HG03378 (cell line): ENCODE data around the gene CFAP52.
"Not testable (repeated sequence)": the region's sequence is repeated elsewhere in the genome, so short reads cannot be mapped to it uniquely, and the experiment has no call there.

Source experiments
- ATAC-seq: cut with Tn5 transposase; IDR thresholded peaks from one replicate; pipeline ENCODE4 v1.9.1; 2021; ENCODE audit warnings: mild to moderate bottlenecking, moderate library complexity; ENCODE audit not compliant: unreplicated experiment

Gene CFAP52

DNA sequence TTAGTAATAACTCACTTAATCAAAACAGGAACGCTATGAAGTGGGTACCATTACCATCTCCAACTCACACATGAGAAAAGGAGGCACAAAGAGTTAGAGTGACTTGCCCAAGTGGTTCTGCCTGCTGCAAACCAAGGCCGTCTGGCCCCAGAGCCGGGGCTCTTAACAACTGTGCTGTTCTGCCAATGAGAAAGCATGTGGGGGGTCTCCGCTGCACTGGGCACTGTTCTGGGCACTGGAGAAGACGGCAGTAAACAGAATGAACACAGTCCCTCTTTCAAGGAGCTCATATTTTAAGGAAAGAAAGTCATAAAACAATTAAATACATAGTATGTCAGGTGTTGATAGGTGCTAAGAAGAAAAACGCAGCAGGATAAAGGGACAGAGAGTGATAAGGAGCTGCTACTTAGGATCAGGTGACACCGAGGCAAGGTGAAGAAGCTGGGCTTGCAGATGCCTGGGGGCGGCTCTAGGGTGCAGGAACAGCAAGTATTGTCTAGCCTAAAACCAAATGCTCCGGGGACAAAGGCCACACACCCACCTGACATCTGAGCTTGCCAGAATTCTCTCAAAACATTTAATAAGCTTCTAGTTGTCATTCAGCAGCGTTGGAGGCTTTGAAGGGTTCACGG lies 7.4 kb upstream of the CFAP52 start:
- no peak for ATAC-seq

- no peak for ATAC-seq
These were observed 5.2 kb upstream of the CFAP52 start for GRCh38 chr17:9571201-9571600.

- peak; percentile 71 for ATAC-seq
These were observed 901 bp upstream of the CFAP52 start, which contains the start of gene STX8 for GRCh38 chr17:9575381-9576101. STX8 (minus strand) TSS chr17:9575820; CDS start chr17:9575808, 12 bp downstream.

- ATAC-seq: no peak
These were observed 899 bp downstream of the CFAP52 start for GRCh38 chr17:9577373-9577709.

DNA sequence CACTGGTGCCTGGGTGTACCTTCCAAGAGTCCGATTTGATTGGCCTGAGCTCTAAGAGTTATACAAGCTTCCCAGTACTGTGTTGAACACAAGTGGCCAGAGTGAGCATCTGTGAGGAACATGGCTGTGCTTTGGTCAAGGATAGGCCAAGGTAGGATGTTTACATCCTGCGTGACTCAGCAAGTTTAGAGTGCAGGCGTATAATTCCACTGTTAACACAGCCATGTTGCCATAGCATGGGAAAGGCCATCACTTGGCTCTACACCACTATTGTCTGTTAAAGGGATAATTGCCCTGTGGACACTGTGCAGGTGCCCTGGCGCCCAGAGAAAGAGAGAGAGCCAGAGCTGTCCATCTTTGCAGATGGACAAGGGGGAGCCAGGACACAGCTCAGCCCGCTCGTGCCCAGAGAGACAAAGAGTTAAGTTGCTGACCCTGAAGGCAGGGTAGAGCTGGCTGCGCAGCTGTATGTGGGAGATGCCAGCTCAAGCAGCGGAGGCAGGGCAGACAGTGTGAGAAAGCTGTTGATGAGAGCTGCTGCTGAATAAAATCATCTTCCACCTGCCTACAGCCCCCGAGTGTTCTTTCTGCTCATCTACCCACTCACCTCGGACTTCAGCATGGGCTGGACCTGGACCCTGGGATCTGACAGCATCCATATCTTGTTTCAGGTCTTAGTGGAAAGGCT lies 11.7 kb downstream of the CFAP52 start:
- no peak for ATAC-seq

DNA sequence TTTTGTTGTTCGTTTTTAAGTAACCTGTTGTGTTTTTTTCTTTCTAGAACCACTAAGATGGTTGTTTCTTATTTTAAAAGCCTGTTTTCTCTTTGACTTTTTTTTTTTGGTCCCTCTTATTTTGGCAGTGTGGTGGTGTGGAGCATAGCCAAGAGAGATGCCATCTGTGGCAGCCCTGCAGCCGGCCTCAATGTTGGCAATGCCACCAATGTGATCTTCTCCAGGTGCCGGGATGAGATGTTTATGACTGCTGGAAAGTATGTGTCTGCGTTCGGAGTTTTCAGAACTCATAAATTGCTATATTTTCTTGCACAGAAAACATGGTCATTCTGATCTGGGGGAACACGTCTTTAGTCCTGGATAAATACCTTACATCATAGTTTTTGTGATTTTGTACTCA lies 17.6 kb downstream of the CFAP52 start:
- ATAC-seq: no peak

- not testable (repeated sequence) for ATAC-seq
These were observed 21.2 kb downstream of the CFAP52 start for GRCh38 chr17:9597638-9598037.

DNA sequence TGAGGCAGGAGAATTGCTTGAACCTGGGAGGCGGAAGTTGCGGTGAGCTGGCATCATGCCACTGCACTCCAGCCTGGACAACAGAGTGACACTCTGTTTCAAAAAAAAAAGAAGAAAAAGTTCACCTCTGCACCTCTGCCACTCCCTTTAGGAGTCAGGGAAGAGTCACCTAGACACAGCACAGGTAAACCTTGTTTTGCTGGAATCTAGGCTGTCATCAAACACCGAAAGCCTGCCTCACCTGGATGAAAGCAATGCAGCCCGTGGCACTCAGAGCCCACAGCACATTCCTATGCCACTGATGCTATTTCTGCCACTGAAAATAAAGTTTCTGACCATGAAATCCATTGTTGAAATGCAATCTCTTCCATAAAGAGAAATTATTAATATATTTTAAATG lies 22.2 kb downstream of the CFAP52 start:
- ATAC-seq: no peak

- ATAC-seq: not testable (repeated sequence)
These were observed 28.1 kb downstream of the CFAP52 start for GRCh38 chr17:9604583-9604982.

DNA sequence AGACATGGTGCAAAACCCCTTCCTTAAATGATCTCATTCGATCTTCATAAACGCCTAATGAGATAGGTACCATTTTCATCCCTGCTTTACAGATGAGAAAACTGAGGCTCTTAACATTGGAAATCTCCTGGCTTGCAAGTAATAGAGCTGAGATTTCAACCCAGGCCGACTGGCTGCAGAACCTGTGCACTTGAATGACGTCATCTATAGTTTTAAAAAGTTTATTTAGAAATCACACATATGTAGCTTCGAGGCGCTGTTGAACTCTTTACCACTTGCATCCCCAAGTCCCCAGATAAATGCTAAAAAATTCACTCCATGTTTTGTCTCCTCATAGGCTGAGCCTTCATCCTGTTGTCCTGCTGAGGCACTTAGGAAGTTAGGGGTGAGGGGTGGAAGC lies 30.0 kb downstream of the CFAP52 start:
- ATAC-seq: no peak

GRCh38 chr17:9607058-9607457 lies 30.6 kb downstream of the CFAP52 start:
- not testable (repeated sequence) for ATAC-seq

GRCh38 chr17:9611557-9611956 lies 35.1 kb downstream of the CFAP52 start:
- ATAC-seq: no peak

GRCh38 chr17:9612006-9612405 lies 35.6 kb downstream of the CFAP52 start:
- no peak for ATAC-seq

DNA sequence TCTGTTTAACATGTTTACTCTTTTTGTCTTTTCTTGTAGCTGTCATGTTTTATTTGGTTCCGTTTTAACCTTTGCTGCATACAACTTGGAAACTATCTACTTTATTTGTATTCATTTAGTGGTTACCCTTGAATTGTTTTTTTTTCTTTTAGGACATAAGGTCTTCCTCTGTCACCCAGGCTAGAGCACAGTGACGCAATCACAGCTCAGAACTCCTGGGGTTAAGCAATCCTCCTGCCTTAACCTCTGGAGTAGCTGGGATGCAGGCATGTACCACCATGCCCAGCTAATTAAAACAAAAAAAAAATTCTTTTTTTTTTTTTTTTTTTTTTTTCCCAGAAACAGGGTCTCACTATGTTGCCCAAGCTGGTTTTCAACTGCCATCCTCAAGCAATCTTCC lies 39.0 kb downstream of the CFAP52 start:
- no peak for ATAC-seq

DNA sequence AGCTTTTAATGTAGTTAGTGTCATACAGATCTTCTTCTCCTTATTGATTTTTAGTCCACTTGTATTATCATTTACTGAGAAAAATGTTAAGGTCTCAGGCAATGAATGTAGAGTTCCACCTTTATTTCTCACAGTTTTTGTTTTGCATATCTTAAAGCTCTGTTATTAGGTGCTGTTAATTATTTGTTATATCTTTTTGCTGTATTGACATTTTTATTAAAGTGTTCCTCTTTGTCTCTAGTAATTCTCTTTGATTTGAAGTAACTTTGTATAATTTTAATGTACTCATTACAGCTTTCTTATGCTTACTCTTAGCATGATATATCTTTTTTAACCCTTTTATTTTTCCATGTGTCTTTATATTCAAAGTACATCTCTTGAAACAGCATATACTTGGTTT lies 46.5 kb downstream of the CFAP52 start:
- no peak for ATAC-seq

DNA sequence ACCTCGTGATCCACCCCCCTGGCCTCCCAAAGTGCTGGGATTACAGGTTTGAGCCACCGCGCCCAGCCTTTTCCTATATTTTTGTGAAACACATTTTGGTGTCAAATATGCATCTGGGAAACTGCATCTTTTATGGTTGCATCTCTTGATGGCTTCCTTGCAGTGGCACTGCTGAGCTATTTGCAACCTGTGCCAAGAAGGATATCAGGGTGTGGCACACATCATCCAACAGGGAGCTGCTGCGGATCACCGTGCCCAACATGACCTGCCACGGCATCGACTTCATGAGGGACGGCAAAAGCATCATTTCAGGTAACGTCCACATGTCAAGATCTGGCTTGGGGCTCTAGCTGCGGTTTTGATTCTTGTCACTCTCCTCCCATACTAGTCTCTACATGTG lies 52.1 kb downstream of the CFAP52 start:
- no peak for ATAC-seq

DNA sequence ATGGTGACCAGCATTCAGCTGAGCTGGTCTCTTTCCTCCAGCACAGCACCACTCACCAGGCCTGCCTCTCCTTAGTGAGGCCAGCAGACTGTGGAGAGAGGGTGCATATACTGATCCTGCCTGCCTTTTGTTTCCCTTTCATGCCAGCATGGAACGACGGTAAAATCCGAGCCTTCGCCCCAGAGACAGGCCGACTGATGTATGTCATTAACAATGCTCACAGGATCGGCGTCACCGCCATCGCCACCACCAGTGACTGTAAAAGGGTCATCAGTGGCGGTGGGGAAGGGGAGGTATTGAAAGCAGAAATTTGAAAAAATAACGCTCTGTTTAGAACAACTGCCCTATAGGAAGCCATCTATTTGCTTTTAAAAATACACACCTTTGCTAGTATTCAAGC lies 56.3 kb downstream of the CFAP52 start:
- ATAC-seq: no peak

DNA sequence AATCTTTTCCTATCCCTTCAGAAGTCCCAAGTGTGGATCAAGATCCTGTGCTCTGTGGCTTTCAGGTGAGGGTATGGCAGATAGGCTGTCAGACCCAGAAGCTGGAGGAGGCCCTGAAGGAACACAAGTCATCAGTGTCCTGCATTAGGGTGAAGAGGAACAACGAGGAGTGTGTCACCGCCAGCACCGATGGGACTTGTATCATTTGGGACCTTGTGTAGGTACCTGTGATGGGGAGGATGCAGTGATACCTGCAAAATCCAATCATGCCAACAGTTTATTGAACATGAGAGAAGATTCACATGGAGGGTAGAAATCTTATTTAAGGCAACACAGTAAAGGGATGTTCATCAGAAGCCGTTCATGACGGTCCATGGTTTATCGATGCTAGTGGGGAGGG lies 58.9 kb downstream of the CFAP52 start:
- no peak for ATAC-seq

GRCh38 chr17:9636501-9636900 lies 60.1 kb downstream of the CFAP52 start:
- no peak for ATAC-seq

DNA sequence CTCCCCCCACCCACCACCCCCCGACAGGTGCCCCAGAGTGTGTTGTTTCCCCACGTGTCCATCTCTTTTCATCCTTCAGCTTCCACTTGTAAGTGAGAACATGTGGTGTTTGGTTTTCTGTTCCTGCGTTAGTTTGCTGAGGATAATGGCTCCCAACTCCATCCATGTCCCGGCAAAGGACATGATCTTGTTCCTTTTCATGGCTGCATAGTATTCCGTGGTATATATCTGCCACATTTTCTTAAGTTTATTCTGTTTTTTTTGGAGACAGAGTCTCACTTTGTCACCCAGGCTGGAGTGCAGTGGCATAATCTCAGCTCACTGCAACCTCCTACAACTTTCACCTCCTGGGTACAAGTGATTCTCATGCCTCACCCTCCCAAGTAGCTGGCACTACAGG lies 63.9 kb downstream of the CFAP52 start:
- ATAC-seq: not testable (repeated sequence)

DNA sequence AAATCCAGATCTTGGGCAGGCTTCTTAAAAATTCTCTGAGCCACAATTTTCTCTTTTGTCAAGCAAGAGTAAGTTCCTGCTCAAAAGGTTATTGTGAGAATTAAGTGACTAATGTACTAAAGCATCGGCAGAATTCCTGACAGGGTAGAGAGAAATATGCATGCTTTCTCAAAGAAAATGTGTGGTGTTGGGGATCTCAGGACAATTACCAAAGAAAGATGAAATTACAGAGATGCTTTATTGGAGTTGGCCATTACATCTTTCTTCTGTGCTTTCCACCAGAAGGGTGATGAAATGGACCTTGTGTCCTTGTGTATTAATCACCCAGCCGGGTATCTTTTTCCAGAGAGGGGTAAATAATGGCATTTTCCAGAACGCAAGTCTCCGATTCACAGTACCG lies 67.2 kb downstream of the CFAP52 start:
- ATAC-seq: no peak
